Measurements from ENCODE around the gene SLC11A1. TPM values are rescaled to one million over a fixed set of nuclear protein-coding genes. Genes with fewer than 3 reads are reported as not detected.

Gene SLC11A1, protein sequence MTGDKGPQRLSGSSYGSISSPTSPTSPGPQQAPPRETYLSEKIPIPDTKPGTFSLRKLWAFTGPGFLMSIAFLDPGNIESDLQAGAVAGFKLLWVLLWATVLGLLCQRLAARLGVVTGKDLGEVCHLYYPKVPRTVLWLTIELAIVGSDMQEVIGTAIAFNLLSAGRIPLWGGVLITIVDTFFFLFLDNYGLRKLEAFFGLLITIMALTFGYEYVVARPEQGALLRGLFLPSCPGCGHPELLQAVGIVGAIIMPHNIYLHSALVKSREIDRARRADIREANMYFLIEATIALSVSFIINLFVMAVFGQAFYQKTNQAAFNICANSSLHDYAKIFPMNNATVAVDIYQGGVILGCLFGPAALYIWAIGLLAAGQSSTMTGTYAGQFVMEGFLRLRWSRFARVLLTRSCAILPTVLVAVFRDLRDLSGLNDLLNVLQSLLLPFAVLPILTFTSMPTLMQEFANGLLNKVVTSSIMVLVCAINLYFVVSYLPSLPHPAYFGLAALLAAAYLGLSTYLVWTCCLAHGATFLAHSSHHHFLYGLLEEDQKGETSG
- total RNA-seq (2014; rRNA removed; shearing (Covaris generic)) (0.89 TPM in 1 of 2 replicates, not detected in the other), polyA plus RNA-seq (2016; fragmentation: Nextera tagmentation; extraction: Ambion mirVana) (0.16 and 0.31 TPM in 2 replicates)
- long read RNA-seq = 0 reads

DNA sequence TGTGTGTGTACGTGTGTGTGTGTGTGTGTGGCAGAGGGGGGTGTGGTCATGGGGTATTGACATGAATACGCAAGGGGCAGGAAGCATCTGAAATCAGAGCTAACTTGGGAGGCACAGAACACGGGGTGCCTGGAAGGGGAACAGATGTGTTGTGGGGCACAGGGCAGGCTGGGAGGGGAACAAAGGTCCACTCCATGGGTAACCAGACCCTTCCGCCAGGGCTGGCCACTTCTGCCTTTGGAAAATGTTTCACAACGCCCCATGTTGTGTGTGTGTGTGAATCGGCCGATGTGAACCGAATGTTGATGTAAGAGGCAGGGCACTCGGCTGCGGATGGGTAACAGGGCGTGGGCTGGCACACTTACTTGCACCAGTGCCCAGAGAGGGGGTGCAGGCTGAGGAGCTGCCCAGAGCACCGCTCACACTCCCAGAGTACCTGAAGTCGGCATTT is at the start of gene SLC11A1:
Gene SLC11A1 (plus strand): TSS at position 358 of the 451 bp plus-strand sequence. CDS start 96 bp downstream, outside the sequence.
- ATAC-seq = no peak
- no peak for DNase-seq (ENCODE audit: low spot score)
- Mint-ChIP-seq H3K27ac (no peak within 1 kb of the TSS), H3K9me3 (no peaks in the 10 kb centered on the region), H3K4me3 (no peak within 1 kb of the TSS), H3K27me3 (ENCODE audit: insufficient read depth, low read depth, poor library complexity) (peaks cover 14% of the 10 kb centered on the region), H3K36me3 (ENCODE audit: low read depth) (no peaks in the 10 kb centered on the region), H3K4me1 (peaks cover 1% of the 10 kb centered on the region; the same call in 1 of the 3 replicates)
- H3K4me2 ChIP-seq = no peak within 1 kb of the TSS
- TF ChIP-seq CREB1 (CRISPR knock-in tag; IDR thresholded peaks at IDR 0.05; ENCODE audit: low read depth) = no peak
- no peak for TF ChIP-seq EZH2phosphoT487 (IDR thresholded peaks at IDR 0.05; ENCODE audit: unreplicated experiment)
- no peak for TF ChIP-seq NANOG (IDR thresholded peaks at IDR 0.05; ENCODE audit: borderline replicate concordance)
- TF ChIP-seq, protein P1, sequence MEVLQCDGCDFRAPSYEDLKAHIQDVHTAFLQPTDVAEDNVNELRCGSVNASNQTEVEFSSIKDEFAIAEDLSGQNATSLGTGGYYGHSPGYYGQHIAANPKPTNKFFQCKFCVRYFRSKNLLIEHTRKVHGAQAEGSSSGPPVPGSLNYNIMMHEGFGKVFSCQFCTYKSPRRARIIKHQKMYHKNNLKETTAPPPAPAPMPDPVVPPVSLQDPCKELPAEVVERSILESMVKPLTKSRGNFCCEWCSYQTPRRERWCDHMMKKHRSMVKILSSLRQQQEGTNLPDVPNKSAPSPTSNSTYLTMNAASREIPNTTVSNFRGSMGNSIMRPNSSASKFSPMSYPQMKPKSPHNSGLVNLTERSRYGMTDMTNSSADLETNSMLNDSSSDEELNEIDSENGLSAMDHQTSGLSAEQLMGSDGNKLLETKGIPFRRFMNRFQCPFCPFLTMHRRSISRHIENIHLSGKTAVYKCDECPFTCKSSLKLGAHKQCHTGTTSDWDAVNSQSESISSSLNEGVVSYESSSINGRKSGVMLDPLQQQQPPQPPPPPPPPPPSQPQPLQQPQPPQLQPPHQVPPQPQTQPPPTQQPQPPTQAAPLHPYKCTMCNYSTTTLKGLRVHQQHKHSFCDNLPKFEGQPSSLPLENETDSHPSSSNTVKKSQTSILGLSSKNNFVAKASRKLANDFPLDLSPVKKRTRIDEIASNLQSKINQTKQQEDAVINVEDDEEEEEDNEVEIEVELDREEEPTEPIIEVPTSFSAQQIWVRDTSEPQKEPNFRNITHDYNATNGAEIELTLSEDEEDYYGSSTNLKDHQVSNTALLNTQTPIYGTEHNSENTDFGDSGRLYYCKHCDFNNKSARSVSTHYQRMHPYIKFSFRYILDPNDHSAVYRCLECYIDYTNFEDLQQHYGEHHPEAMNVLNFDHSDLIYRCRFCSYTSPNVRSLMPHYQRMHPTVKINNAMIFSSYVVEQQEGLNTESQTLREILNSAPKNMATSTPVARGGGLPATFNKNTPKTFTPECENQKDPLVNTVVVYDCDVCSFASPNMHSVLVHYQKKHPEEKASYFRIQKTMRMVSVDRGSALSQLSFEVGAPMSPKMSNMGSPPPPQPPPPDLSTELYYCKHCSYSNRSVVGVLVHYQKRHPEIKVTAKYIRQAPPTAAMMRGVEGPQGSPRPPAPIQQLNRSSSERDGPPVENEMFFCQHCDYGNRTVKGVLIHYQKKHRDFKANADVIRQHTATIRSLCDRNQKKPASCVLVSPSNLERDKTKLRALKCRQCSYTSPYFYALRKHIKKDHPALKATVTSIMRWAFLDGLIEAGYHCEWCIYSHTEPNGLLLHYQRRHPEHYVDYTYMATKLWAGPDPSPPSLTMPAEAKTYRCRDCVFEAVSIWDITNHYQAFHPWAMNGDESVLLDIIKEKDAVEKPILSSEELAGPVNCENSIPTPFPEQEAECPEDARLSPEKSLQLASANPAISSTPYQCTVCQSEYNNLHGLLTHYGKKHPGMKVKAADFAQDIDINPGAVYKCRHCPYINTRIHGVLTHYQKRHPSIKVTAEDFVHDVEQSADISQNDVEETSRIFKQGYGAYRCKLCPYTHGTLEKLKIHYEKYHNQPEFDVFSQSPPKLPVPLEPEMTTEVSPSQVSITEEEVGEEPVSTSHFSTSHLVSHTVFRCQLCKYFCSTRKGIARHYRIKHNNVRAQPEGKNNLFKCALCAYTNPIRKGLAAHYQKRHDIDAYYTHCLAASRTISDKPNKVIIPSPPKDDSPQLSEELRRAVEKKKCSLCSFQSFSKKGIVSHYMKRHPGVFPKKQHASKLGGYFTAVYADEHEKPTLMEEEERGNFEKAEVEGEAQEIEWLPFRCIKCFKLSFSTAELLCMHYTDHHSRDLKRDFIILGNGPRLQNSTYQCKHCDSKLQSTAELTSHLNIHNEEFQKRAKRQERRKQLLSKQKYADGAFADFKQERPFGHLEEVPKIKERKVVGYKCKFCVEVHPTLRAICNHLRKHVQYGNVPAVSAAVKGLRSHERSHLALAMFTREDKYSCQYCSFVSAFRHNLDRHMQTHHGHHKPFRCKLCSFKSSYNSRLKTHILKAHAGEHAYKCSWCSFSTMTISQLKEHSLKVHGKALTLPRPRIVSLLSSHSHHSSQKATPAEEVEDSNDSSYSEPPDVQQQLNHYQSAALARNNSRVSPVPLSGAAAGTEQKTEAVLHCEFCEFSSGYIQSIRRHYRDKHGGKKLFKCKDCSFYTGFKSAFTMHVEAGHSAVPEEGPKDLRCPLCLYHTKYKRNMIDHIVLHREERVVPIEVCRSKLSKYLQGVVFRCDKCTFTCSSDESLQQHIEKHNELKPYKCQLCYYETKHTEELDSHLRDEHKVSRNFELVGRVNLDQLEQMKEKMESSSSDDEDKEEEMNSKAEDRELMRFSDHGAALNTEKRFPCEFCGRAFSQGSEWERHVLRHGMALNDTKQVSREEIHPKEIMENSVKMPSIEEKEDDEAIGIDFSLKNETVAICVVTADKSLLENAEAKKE (CRISPR knock-in tag; IDR thresholded peaks at IDR 0.05) = no peak
- no peak for TF ChIP-seq STAT1 (IDR thresholded peaks at IDR 0.05; ENCODE audit: unreplicated experiment)
- TF ChIP-seq POLR2AphosphoS5 (IDR thresholded peaks at IDR 0.05; ENCODE audit: low read depth) = no peak
- TF ChIP-seq, protein P2, sequence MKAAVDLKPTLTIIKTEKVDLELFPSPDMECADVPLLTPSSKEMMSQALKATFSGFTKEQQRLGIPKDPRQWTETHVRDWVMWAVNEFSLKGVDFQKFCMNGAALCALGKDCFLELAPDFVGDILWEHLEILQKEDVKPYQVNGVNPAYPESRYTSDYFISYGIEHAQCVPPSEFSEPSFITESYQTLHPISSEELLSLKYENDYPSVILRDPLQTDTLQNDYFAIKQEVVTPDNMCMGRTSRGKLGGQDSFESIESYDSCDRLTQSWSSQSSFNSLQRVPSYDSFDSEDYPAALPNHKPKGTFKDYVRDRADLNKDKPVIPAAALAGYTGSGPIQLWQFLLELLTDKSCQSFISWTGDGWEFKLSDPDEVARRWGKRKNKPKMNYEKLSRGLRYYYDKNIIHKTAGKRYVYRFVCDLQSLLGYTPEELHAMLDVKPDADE (IDR thresholded peaks at IDR 0.05) = no peak
- no peak for TF ChIP-seq ZNF114 (CRISPR knock-in tag; IDR thresholded peaks at IDR 0.05)
- TF ChIP-seq JUNB (IDR thresholded peaks at IDR 0.05; ENCODE audit: unreplicated experiment) = no peak
- no peak for TF ChIP-seq EZH2 (IDR thresholded peaks at IDR 0.05; ENCODE audit: low read depth, unreplicated experiment)
- TF ChIP-seq, protein P3, sequence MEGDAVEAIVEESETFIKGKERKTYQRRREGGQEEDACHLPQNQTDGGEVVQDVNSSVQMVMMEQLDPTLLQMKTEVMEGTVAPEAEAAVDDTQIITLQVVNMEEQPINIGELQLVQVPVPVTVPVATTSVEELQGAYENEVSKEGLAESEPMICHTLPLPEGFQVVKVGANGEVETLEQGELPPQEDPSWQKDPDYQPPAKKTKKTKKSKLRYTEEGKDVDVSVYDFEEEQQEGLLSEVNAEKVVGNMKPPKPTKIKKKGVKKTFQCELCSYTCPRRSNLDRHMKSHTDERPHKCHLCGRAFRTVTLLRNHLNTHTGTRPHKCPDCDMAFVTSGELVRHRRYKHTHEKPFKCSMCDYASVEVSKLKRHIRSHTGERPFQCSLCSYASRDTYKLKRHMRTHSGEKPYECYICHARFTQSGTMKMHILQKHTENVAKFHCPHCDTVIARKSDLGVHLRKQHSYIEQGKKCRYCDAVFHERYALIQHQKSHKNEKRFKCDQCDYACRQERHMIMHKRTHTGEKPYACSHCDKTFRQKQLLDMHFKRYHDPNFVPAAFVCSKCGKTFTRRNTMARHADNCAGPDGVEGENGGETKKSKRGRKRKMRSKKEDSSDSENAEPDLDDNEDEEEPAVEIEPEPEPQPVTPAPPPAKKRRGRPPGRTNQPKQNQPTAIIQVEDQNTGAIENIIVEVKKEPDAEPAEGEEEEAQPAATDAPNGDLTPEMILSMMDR (conservative IDR thresholded peaks at IDR 0.05; ENCODE audit: low read depth in 2 of 2) = no peak
- no peak for TF ChIP-seq ZNF331 (CRISPR knock-in tag; IDR thresholded peaks at IDR 0.05; ENCODE audit: low read depth)
- TF ChIP-seq, protein P4, sequence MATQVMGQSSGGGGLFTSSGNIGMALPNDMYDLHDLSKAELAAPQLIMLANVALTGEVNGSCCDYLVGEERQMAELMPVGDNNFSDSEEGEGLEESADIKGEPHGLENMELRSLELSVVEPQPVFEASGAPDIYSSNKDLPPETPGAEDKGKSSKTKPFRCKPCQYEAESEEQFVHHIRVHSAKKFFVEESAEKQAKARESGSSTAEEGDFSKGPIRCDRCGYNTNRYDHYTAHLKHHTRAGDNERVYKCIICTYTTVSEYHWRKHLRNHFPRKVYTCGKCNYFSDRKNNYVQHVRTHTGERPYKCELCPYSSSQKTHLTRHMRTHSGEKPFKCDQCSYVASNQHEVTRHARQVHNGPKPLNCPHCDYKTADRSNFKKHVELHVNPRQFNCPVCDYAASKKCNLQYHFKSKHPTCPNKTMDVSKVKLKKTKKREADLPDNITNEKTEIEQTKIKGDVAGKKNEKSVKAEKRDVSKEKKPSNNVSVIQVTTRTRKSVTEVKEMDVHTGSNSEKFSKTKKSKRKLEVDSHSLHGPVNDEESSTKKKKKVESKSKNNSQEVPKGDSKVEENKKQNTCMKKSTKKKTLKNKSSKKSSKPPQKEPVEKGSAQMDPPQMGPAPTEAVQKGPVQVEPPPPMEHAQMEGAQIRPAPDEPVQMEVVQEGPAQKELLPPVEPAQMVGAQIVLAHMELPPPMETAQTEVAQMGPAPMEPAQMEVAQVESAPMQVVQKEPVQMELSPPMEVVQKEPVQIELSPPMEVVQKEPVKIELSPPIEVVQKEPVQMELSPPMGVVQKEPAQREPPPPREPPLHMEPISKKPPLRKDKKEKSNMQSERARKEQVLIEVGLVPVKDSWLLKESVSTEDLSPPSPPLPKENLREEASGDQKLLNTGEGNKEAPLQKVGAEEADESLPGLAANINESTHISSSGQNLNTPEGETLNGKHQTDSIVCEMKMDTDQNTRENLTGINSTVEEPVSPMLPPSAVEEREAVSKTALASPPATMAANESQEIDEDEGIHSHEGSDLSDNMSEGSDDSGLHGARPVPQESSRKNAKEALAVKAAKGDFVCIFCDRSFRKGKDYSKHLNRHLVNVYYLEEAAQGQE (IDR thresholded peaks at IDR 0.05; ENCODE audit: unreplicated experiment) = no peak
- H3K4me1 ChIP-seq (ENCODE audit: insufficient read depth) = peaks cover 4% of the 10 kb centered on the region; the same call in 1 of the 2 replicates
- no peak within 1 kb of the TSS for H2AFZ ChIP-seq
- H3K9me2 ChIP-seq (ENCODE audit: insufficient read depth) = no peaks in the 10 kb centered on the region
- H3K79me2 ChIP-seq (replicated peaks; ENCODE audit: insufficient read depth) = no peaks in the 10 kb centered on the region
- no peaks in the 10 kb centered on the region for H4K20me1 ChIP-seq (replicated peaks; ENCODE audit: insufficient read depth)
- H3K27ac ChIP-seq (ENCODE audit: low read depth) = no peak within 1 kb of the TSS
- no peaks in the 10 kb centered on the region for H3K36me3 ChIP-seq (ENCODE audit: insufficient read depth)
- peaks cover 17% of the 10 kb centered on the region for H3K27me3 ChIP-seq (ENCODE audit: insufficient read depth)
- H3F3A ChIP-seq (replicated peaks; ENCODE audit: low read depth) = no peaks in the 10 kb centered on the region; the same call in 1 of the 2 replicates
- H3K4me3 ChIP-seq = no peak within 1 kb of the TSS

All from GM23338 (cell line).